ENCODE results near the gene RPL31. TPM values are rescaled to one million over a fixed set of nuclear protein-coding genes. Genes with fewer than 3 reads are reported as not detected.

RPL31 gene
- total and polyA plus RNA-seq, 9 of the 15 experiments (the other 6 are each of a cell fraction or from before 2014, with no cell fraction given): 1,176 to 6,037 (median 2,997) TPM

GRCh38 chr2:100988630-100989417 lies 13.3 kb upstream of the RPL31 start (continued):
- no peak for TF ChIP-seq ATF6 (CRISPR knock-in tag; IDR thresholded peaks at IDR 0.05)
- TF ChIP-seq ZNF592 (IDR thresholded peaks at IDR 0.05): no peak
- no peak for TF ChIP-seq ZNF584 (CRISPR knock-in tag; IDR thresholded peaks at IDR 0.05; ENCODE audit: low read depth)
- TF ChIP-seq ZNF785 (CRISPR knock-in tag; IDR thresholded peaks at IDR 0.05): no peak
- no peak for TF ChIP-seq ZNF140 (CRISPR knock-in tag; IDR thresholded peaks at IDR 0.05)
